OCI-LY3 (cell line): ENCODE data around the gene PCDHGB2.

ENCODE experiments used
- EZH2phosphoT487 ChIP-seq: fragments of 200-600 bp; shearing (Covaris generic); IDR thresholded peaks from 2 replicates; pipeline ENCODE4 v1.6.1; 2018; ENCODE audit warnings: antibody characterized with exemption, mixed run types, low read depth
- TF ChIP-seq, protein P1 (sequence below): fragments of 200-600, 300-600 bp; sonication (generic); IDR thresholded peaks from 2 replicates; pipeline ENCODE4 v1.5.1; 2014; ENCODE audit warnings: antibody characterized with exemption, low read length, low read depth

DNA sequence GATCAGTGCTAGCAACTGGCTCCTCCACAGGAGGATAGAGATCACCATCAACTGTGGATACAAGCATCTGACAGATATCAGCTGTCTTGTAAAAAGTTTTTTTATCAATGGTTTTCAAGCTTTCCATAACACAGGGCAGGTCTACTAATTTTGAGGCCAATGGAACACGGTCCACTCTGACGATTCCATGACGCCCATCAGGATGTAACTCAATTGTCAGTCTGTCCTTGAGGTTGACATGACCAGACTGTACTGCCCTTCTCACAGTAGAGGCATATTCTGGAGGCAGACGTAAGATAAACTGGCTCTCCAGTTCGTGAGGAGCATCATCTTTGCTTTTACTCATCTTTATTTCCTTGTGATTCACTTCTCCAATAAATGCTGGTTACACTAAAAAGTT is 40.1 kb upstream of the PCDHGB2 start:
- TF ChIP-seq, protein P1, sequence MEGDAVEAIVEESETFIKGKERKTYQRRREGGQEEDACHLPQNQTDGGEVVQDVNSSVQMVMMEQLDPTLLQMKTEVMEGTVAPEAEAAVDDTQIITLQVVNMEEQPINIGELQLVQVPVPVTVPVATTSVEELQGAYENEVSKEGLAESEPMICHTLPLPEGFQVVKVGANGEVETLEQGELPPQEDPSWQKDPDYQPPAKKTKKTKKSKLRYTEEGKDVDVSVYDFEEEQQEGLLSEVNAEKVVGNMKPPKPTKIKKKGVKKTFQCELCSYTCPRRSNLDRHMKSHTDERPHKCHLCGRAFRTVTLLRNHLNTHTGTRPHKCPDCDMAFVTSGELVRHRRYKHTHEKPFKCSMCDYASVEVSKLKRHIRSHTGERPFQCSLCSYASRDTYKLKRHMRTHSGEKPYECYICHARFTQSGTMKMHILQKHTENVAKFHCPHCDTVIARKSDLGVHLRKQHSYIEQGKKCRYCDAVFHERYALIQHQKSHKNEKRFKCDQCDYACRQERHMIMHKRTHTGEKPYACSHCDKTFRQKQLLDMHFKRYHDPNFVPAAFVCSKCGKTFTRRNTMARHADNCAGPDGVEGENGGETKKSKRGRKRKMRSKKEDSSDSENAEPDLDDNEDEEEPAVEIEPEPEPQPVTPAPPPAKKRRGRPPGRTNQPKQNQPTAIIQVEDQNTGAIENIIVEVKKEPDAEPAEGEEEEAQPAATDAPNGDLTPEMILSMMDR = no peak
- TF ChIP-seq EZH2phosphoT487 = no peak
